Measurements from ENCODE around the gene KCTD15.

DNA sequence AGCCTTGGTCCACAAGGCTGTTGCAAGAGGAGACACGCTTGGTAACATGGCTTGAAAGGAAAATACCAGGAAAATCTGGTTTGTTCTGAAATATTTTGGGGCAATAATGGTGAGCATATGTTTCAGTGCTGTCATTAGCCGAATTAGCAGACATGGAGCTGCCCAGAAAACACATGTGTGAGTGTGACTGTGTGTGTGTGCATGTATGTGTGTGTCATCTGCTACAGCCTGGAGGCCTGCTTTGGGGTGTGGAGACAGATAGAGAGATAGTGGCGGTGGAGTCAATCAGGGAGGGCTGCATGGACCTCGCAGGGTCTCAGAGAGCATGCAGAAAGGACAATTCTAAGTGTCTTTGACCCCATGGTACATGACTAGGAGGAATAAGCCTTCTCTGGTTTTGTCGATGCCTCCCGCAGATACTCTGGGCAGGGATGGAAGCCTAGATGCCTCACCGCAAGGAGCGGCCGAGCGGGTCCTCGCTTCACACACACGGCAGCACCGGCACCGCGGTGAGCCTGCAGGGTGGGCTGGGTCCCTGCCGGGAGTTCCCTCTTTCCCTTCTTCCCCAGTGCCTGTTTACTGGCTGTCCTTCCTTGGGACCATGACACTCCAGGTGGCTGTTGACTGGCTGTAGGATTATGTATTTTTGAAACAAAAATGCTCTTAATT lies 3.5 kb downstream of the KCTD15 start:
- no peak for TF ChIP-seq CTCF (IDR thresholded peaks at IDR 0.05)
- no peak for TF ChIP-seq EZH2 (IDR thresholded peaks at IDR 0.05; ENCODE audit: borderline replicate concordance, insufficient read depth, low read depth, low read length, poor library complexity, severe bottlenecking)
